Loucy (cell line): ENCODE measurements around the gene MOCOS.

ENCODE experiments used
- EZH2phosphoT487 ChIP-seq: fragments of 200-600 bp; IDR thresholded peaks from 2 replicates; pipeline ENCODE4 v1.6.1; 2018; ENCODE audit warnings: antibody characterized with exemption, mild to moderate bottlenecking, moderate library complexity, borderline replicate concordance
- TF ChIP-seq, protein P1 (sequence below): fragments of 200-600 bp; sonication (generic); conservative IDR thresholded peaks from 2 replicates; pipeline ENCODE4 v1.5.1; 2014; ENCODE audit warnings: mild to moderate bottlenecking, antibody characterized with exemption, low read length

DNA sequence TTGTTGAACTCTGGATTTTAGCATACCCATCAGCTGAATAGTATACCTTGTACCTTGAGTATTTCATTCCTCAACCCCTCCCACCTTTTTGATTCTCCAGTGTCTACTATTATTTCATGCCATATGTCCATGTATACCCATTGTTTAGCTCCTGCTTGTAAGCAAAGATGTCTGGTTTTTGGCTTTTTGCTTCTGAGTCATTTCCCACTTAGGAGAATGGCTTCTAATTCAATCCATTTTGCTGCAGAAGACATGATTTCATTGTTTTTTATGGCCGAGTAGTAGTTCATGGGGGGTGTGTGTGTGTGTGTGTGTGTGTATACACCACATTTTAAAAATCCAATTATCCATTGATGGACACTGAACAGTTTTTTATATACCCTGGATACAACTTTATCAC is 24.3 kb upstream of the MOCOS start:
- TF ChIP-seq, protein P1, sequence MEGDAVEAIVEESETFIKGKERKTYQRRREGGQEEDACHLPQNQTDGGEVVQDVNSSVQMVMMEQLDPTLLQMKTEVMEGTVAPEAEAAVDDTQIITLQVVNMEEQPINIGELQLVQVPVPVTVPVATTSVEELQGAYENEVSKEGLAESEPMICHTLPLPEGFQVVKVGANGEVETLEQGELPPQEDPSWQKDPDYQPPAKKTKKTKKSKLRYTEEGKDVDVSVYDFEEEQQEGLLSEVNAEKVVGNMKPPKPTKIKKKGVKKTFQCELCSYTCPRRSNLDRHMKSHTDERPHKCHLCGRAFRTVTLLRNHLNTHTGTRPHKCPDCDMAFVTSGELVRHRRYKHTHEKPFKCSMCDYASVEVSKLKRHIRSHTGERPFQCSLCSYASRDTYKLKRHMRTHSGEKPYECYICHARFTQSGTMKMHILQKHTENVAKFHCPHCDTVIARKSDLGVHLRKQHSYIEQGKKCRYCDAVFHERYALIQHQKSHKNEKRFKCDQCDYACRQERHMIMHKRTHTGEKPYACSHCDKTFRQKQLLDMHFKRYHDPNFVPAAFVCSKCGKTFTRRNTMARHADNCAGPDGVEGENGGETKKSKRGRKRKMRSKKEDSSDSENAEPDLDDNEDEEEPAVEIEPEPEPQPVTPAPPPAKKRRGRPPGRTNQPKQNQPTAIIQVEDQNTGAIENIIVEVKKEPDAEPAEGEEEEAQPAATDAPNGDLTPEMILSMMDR: no peak
- no peak for TF ChIP-seq EZH2phosphoT487
